Measurements from ENCODE around the gene MTMR3.
"Not testable (repeated sequence)": the region's sequence is repeated elsewhere in the genome, so short reads cannot be mapped to it uniquely, and the experiment has no call there.

The MTMR3 gene

DNA sequence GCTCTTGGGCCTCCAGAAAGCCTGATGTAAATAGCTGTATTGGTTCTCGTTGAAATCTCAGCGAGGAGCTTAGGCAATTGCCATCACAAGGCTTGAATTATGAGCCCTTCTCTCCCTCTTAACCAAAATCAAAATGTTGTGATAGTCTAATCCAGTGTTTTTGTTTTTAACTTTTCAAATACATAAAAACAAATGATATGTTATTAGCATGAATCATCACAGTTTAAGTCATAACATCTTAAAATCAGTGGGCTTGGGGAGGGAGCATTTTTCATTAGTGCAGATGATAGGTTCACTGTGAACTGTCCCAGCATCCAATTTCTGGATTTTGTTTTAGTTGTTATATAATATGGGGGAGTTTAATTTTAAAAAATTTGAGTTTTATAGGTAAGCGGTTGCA is 148.4 kb downstream of the MTMR3 start:
- DNase-seq, result no peak

DNA sequence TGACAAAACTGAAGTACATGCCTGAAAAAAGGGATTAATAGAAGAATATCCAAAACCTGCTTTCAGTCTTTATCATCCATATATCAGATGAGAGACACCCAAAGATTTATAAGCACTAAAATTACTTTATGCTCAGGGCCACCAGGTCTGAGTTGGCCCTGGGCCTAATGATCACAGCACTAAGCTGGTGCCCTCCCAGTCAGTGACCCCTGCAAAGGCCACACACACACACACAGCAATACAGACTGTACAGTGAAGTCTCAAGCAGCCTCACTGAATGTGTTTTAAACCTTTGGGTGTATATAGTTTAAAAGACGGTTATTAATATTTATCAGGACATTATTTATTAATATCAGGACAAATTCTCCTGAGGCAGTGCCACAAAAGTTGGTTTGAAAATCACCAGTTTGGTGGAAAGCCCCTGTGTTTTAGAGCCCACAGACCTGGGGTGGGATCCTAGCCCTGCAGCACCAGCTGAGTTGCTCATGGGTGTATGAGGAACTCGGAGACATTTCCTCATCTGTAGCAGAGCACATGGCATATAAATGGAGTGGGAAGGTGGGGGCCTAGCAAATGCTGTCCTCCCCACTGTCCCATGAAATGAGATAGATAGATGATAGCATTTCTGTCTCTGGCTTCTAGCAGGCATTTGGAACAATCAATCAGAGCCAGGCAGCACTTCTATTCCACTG is 148.9 kb downstream of the MTMR3 start:
- DNase-seq, result no peak

DNA sequence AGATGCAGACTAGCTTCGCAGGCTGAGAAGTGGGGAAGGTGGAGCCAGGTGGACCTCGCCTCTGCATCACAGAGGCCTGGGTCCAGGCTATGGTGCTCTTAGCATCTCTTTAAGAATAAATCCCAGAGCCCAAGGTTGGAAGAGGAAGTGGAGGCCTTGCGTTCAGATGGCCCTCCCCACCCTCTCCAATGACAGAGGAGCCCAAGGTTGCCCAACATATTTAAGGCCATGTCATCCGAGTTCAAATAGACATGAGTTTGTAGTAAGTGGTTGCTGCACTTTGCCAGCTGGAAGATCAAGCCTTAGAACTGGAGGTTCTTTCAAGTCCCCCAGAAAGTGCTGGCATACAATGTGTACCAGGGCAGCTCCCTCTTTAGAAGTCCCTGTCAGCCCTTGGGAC is 150.2 kb downstream of the MTMR3 start:
- no peak for DNase-seq

DNA sequence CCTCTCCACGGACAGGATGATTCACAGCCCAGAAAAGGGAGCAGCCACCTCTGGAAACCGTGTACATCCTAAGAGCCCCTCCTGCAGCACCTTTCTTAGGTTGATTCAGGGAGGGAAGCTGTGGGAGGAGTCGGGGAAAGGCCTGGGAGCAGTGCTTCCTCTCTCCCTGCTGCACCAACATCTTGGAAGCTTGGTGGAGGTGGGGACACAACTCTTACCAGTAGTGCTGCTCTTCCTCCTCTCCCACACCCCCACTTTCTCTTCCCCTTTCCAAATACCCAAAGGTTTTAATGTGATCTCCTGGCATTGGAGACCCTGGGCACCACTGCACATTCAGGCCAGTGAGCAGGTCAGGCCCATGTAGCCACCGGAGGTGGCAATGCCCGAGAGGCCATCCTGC is 150.9 kb downstream of the MTMR3 start:
- DNase-seq, result no peak

DNA sequence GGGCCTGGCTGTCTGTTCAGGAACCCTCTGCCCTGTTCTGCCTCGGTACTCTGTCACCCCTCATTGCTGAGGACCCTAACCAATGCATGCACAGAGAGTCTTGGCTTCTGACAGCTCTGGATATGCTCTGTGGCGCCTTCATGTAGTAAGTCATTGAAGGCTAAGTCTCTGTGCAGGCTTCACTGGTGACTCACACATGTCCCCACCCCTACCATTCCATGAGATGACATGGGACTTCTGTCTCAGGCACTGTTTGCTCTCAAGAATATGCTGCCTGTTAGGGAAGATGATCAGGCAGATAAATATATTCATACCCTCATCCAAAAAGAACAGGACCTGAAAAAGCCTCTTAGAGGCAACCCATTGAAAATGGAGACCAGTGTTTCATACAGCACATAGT is 153.7 kb downstream of the MTMR3 start:
- no peak for DNase-seq

DNA sequence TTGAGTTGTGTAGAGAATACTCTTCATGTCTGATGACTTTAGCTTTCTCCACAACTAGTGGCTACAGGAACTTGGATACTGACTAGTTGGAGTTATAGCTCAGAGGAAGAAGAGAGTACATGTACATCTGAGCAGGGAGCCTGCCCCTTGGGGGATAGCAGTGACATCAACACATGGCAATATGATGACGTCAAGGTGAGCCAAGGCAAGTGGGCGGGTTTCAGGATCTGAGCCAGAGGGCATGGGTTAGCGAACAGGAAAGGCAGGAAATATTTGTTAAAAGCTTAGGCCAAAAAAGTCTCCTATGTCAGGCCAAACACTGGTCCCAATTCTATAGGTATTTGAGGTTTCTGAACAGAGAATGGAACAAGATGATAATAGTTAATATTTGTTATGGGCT is 155.2 kb downstream of the MTMR3 start:
- no peak for DNase-seq

DNA sequence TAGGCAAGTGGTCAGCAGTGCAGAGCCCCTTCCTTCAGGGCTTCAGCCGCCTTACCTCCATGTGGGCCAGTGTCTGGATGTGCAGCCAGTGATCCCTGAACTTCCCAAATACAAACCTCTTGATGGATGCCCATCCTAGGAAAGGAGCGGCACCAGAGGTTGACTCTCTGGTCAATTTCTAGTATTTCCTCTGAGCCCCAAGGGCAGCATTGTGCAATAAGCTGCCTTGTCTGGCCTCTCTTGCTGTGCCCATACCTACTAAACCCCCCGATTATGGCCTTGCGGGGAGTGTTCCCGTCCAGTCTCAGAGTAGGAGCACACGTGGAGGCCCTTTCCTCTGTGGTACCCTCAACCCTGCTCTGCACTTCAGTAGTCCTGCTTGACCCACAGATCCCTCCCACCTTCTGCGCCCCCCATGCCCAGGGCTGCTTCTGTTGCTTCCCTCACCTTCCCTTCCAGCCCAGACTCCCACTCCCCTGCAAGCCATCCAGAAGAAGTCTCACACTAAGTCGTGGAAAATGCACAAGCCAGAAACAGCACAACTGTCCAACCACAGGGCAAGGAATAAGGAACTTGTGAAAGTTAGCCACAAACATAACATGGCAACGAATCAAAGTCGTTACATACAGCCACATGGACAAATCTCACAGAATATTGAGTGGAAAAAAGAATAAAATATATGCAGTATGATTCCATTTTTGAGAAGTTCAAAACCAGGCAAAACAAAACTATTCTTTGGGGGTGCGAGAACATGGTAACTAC is 157.7 kb downstream of the MTMR3 start:
- DNase-seq, result no peak

DNA sequence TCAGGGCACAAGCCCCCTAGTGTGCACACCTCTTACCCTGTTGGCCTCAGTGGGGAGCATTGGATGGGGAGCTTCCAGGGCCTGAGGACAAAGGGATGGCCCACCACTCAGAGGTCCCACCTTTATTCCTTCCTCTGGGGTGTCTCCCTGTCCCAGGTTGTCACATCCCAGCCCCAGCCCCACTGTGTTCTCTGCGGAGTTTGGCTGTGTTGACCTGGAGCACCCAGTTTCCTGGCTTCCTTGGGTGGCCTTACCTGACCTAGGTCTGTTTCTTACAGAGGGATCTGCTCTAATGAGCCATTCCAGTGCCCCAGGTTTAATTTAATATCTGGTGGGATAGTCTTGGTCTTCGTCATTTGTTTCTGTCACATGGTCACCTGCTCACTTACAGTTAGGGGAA is 158.5 kb downstream of the MTMR3 start:
- no peak for DNase-seq

DNA sequence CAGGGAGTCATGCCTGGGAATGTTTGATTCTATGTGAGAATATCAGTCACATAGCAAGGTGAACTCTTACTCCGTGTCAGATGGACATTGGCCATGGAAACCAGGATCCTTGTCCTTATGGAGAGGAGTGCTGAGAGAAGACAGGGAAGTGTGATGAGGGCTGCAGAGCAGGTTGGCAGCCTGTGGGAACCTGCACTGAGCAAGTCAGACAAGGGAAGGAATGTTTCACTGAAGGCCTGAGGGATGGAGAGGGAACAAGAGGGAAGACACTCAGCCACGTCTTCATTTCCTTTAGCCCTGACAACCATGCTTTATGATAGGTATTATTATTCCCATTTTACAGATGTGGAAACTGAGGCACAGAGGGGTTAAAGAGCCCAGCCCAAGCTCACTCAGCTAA is 158.9 kb downstream of the MTMR3 start:
- DNase-seq, result no peak

DNA sequence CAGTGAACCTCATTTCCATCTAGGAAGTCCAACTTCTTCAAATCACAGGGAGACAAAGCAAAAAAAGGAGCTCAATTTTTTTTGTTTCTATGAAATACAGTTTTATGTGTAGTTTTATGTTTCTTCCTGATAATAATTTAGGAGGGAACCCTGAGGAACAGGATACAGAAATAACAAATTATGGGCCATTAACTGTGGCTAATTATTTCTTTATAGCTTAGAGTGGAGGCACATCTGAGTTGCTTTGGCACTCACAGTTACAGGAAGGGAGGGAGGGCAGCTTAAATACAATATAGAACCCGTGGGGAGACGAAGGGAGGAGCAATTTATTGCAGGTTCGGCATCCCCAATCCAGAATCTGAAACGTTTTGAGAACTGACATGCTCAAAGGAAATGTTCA is 160.2 kb downstream of the MTMR3 start:
- no peak for DNase-seq

DNA sequence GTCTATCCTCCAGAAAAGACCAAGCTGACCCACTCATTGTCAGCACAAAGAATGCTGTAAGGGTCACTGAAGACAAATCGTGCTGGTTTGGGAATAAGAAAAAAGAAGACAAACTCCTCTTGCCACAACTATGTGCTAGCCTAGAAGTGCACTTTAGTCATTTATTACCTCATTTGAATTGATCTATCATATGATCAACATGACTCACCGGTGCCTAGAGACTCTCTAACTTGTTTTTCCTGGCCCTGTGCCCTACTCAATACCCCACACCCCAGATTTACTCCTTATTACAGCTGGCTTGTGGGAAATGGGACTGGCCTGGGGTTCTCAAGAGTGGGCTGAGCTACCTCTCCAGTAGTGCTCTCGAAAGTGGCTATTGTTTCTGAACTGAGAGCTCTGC is 161.4 kb downstream of the MTMR3 start:
- DNase-seq, result no peak

DNA sequence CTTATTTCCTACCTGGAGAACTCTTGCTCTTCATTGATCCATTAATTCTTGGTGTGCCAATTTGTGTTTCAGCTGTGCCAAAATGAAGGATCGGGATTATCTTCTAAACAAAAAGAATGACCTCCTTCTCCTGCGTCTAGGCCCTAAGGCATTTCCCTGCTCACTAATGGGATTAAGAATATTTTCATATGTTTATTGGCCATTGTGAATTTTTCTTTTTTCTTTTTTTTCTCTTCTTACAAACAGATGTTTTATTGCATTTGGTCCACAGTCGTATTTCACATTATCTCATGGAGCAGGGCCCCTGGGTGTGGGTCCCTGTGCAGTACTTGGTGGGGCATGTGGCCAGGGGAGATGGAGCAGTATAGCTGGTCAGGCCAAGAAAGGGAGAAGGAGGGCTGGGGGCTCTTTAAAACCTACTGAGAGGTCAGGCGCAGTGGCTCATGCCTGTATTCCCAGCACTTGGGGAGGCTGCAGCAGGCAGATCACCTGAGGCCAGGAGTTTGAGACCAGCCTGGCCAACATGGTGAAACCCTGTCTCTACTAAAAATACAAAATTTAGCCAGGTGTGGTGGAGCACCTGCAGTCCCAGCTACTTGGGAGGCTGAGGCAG is 162.0 kb downstream of the MTMR3 start:
- DNase-seq, result no peak

DNA sequence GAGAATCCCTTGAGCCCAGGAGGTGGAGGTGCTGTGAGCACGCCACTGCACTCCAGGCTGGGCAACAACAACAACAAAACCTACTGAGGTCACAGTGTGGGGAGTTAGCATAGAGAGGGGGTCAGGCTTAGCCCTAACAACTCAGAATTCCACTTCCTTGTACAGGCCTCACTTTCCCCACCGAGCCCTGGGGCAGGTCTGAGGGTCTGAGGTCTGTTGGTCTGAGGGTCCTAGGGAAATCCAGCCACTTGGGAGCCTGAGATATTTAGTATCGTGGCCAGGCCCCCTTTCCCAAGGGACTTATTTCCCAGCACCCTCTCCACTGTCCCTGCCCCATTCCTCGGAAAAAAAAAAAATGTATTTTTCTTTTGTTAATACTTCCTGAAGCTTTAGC is 162.5 kb downstream of the MTMR3 start:
- DNase-seq, result no peak

DNA sequence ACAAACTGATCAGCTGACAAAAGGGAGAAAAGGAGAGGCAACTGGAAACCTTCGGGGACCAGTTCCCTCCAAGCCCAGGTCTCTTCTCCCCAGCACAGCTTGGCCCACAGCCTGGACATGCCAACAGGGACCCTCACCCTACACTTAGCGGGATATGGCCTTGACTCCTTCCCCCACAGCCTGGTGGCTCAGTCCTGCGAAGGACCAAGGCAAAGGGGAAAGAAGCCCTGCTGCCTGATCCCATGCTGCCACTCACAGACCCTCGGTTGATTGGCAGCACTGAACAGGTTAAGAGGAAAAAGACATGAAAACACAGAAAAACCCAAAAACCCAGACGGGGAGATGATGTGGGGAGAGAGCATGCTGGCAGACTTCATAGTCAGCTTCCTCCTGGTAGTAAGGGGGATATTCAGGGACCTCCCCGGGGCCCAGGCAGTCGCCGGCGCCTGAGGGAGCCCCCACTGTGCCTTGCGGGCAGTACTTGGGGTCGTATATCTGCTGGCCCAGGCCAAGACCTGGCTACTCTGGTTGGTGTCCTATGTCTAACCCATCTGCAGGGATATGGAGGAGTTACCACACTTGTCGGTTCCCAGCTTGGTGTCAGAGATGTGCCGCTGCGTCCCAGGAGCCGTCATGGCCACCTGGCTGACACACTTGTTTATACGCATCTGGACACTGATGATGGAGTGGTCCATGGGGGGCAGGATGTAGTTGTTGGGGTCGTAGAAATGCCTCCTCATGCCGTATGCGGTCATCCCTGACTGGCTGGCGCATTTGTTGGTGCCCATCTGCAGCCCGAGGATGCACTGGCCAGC is 163.1 kb downstream of the MTMR3 start:
- no peak for DNase-seq

DNA sequence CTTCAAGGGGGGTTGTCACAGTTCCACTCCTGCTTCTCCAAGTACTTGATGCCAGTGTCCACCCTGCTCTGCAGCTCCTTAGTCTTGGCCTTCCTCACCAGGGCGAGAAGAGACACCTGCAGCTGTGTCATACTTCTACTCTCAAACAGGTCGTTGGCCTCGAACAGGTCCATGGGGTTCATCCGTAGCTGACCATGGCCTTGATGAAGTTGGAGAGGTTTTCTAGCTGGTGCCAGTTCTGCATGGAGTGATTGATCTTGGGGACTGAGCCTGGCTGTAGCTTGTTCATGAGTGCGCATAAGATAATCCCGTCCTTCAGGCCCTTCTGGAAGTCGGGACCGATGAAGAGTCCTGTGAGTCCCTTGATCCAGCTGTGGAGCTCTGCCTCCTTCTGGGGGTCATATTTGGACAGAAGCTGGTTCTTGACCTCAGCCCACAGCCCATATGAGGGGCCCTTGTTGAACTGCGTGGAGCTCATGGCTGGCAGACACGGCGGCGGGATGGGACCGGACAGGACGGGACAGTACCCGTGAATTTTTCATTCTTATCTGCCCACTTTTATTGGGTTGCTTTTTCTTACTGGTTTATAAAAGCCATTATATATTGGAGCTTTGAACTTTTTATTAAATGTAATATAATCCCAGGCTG is 163.9 kb downstream of the MTMR3 start:
- DNase-seq, result no peak

DNA sequence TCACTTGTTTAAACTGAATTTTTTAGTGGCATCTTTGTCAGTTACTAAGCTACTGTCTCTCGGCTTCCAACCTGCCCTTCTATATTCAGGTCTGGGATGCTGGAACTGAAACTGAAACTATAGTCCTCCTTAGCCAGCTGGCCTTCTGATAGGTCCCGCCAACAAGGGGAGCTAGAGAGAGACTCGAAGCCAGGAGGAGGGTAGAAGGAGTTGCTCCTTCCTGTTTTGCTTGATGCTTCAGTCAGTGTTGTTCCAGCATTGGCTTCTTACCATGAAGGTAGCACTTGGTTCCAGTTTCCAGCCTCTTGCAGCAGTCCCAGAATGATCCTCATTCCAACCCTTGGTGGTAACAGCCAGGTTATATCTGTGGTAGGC is 164.4 kb downstream of the MTMR3 start:
- no peak for DNase-seq

DNA sequence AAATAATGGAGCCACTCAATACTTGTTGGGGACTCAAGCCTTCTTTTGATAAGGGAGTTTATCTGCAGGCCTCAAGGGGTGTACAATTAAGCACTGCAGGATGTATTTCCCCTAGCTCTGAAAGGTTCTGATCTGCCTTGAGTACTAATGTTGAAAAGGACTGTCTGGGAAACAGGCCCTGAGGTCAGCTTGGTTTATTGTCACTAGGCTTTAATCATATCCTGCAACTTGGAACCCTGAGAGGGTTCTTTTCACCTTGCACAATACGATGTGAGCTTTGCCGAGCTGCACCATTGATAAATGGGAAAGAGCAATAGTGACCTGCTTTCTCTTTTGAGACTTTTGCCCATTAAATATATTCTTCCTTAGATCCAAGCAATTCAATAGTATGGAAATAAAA is 165.7 kb downstream of the MTMR3 start:
- no peak for DNase-seq

DNA sequence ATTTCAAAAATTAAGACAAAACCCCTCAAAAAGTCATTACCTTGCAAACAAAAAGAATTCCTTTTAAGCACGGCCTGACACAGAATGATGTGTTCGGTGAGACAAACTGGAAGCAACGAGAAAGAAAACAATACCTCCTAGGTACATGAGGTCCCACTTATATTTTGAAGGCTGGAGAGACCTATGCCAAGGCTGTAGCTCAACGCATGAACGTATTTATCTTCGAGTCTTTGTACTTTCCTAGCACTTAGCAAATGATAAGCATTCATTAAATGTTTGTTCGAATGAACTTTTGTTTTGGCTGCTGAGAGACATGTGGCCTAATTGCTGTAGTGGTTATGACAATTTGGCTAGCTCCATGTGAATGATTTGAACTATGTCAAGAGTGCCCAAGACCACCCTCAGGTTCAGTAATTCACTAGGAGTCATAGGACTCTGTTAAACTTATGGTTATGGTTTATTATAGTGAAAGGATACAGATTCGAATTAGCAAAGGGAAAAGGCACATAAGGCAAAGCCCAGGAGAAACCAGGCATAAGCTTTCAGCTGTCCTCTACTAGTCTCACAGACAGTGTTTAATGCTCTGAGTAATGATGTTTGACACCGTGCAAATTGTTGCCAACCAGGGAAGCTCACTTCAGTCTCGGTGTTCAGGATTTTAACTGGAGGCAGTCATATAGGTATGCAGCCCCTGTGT is 171.2 kb downstream of the MTMR3 start:
- no peak for DNase-seq

DNA sequence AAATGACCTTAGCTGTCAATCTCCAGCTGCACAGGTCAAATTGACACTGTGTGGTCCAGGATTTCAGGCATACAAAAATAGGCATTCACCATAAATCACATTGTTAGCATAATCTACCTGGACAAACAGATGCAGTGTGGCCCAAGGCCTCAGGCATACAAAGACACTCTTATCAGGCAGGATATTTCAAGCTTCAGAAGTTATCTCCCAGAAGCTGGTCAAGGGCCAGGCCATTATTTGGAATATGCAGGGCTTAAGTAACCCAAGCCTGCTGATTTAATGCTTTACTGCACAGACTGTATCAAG is 171.7 kb downstream of the MTMR3 start:
- no peak for DNase-seq

DNA sequence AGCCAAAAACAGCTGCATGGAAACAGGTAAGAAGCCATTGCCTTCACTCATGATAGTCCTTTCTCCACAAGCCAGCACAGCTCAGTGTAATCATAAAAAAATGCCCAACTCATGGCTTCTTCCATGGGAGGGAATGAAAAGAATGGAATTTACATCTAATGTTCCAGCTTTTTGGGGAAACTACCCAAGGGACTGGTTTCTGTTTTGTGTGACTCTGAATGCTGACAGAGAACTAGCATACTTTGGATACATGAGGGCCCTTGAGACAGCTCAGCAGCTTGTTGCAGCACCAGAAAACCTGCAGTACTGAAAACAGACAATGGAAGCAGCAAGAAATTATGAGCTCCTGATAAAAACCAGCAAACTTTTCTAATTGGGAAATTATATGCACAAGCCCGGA is 173.0 kb downstream of the MTMR3 start:
- no peak for DNase-seq

DNA sequence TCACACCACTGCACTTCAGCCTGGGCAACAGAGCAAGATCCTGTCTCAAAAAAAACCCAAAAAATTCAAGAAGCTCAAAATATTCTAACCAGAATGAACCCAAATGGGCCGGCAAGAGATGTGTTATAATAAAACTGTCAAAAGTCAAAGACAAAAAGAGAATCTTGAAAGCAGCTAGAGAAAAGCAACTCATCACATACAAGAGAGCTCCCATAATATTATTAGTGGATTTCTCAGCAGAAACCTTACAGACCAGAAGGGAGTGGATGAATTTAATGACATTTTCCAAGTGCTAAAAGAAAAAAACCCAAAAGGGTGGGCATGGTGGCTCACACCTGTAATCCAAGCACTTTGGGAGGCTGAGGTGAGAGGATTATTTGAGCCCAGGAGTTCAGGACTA is 174.4 kb downstream of the MTMR3 start:
- no peak for DNase-seq

DNA sequence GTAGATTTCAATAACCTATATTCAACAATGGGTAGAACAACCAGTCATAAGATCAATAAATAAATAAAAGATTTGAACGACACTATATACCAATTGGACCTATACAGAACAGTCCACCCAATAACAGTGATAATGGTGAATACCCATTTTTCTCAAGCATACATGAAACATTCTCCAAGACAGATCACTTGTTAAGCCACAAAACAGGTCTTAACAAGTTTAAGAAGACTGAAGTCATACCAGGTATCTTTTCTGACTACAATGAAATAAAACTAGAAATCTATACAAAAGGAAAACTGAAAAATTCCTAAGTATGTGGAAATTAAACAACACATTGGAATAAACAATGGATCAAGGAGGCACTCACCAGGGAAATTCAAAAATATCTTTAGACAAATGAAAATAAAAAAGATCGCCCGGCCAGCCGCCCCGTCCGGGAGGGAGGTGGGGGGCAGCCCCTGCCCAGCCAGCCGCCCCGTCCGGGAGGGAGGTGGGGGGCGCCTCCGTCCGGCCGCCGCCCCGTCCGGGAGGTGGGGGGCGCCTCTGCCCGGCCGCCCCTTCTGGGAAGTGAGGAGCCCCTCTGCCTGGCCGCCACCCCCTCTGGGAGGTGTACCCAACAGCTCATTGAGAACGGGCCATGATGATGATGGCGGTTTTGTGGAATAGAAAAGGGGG is 176.5 kb downstream of the MTMR3 start:
- not testable (repeated sequence) for DNase-seq
